AG04450 (cell line): ENCODE measurements around the gene CHAT. TPM values are rescaled to one million over a fixed set of nuclear protein-coding genes. Genes with fewer than 3 reads are reported as not detected.

Source experiments
- CTCF ChIA-PET: fragments of 300-600, 350-600 bp; formaldehyde crosslinking; extraction: SDS; loops from one replicate; lab custom pipeline; 2022; ENCODE audit warnings: antibody characterized with exemption, inconsistent platforms; lab: Charles Lee
- POLR2A ChIA-PET: fragments of 350-600 bp; formaldehyde crosslinking; extraction: SDS; loops from one replicate; lab custom pipeline; 2021; ENCODE audit warnings: antibody characterized with exemption, inconsistent platforms; lab: Yijun Ruan, JAX
- DNase-seq: peaks from one replicate; pipeline ENCODE4 v3.0.0-alpha.2; 2011; ENCODE audit warnings: low read depth, low spot score
- H3K27ac ChIP-seq: one replicate; pipeline ENCODE4 v1.5.1; 2012; ENCODE audit warnings: low read depth, low read length, control low read depth
- H3K27me3 ChIP-seq: one replicate; pipeline ENCODE4 v1.6.0; 2012; ENCODE audit warnings: low read length; ENCODE audit not compliant: control insufficient read depth, insufficient read depth
- H3K4me3 ChIP-seq: 2 replicates; pipeline ENCODE4 v1.5.1; 2011; ENCODE audit warnings: mild to moderate bottlenecking, low read depth, low read length, control low read depth
- H3K9me3 ChIP-seq: 2 replicates; pipeline ENCODE4 v1.5.1; 2012; ENCODE audit warnings: low read length; ENCODE audit not compliant: control insufficient read depth, insufficient read depth
- polyA plus RNA-seq: library from polyadenylated mRNA; depleted of rRNA; stranded (reverse); fragments of >200 nt; gene quantifications from 2 replicates; pipeline ENCODE4 v1.2.3, GENCODE V29; 2011
- TF ChIP-seq, protein P1 (sequence below): IDR thresholded peaks from 2 replicates; pipeline ENCODE4 v1.5.1; 2011; ENCODE audit warnings: low read depth, low read length, control low read depth, inconsistent platforms

CHAT gene
- polyA plus RNA-seq, 1 experiment = not detected

GRCh38 chr10:49627644-49628247 is 13.9 kb downstream of the CHAT start:
- ChIA-PET CTCF (interaction anchor here (0.9 kb wide), 1 partner anchor 34 kb away, joined by 3 read pairs; no protein-coding TSS in a partner anchor), POLR2A (no interaction called here)
- H3K4me3 ChIP-seq = no peak overlapping the region
- H3K9me3 ChIP-seq = no peaks in the 10 kb centered on the region; the same call in 1 of the 2 replicates
- no peak for DNase-seq
- H3K27ac ChIP-seq = no peak overlapping the region
- TF ChIP-seq, protein P1, sequence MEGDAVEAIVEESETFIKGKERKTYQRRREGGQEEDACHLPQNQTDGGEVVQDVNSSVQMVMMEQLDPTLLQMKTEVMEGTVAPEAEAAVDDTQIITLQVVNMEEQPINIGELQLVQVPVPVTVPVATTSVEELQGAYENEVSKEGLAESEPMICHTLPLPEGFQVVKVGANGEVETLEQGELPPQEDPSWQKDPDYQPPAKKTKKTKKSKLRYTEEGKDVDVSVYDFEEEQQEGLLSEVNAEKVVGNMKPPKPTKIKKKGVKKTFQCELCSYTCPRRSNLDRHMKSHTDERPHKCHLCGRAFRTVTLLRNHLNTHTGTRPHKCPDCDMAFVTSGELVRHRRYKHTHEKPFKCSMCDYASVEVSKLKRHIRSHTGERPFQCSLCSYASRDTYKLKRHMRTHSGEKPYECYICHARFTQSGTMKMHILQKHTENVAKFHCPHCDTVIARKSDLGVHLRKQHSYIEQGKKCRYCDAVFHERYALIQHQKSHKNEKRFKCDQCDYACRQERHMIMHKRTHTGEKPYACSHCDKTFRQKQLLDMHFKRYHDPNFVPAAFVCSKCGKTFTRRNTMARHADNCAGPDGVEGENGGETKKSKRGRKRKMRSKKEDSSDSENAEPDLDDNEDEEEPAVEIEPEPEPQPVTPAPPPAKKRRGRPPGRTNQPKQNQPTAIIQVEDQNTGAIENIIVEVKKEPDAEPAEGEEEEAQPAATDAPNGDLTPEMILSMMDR = no peak
- H3K27me3 ChIP-seq = peaks cover 3% of the 10 kb centered on the region

GRCh38 chr10:49628599-49628998 is 14.8 kb downstream of the CHAT start:
- ChIA-PET POLR2A (no interaction called here), CTCF (interaction anchor here (0.9 kb wide), 1 partner anchor 35 kb away, joined by 3 read pairs; no protein-coding TSS in a partner anchor)
- TF ChIP-seq, protein P1 = no peak

GRCh38 chr10:49629431-49629881 is 15.6 kb downstream of the CHAT start:
- H3K27ac ChIP-seq = no peak overlapping the region
- DNase-seq = no peak
- no peak overlapping the region for H3K4me3 ChIP-seq
- TF ChIP-seq, protein P1 = no peak
- ChIA-PET CTCF (no interaction called here), POLR2A (no interaction called here)
- no peaks in the 10 kb centered on the region; the same call in 1 of the 2 replicates for H3K9me3 ChIP-seq
- H3K27me3 ChIP-seq = peaks cover 13% of the 10 kb centered on the region

More at GRCh38 chr10:49628599-49628998, 14.8 kb downstream of the CHAT start:
- Histone ChIP-seq H3K9me3 (no peaks in the 10 kb centered on the region; the same call in 1 of the 2 replicates), H3K27ac (no peak overlapping the region), H3K27me3 (peaks cover 7% of the 10 kb centered on the region), H3K4me3 (no peak overlapping the region)
- no peak for DNase-seq

DNA sequence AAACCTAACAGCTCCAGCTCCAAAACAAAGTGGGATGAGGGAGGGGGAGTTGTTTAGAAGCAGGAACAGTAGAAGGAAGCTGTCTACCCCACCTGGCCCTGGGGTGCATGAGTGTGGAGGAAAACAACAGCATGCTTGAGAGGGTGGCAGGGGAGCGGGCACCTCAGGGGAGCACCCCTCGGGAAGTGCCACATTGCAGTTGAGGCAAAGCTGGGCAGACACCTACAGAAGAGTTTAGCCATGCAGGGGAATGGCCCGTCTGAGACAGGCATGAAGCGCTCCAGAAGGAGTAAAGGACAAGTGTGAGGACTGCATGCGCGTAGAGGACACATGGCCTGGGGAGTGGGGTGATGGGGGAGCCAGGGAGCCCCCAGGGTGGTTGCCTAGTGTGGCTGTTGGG is 18.1 kb downstream of the CHAT start:
- no peak for DNase-seq
- peaks cover 13% of the 10 kb centered on the region for H3K27me3 ChIP-seq
- TF ChIP-seq, protein P1 = no peak
- no peak overlapping the region for H3K27ac ChIP-seq
- ChIA-PET POLR2A (no interaction called here), CTCF (no interaction called here)
- no peak overlapping the region for H3K4me3 ChIP-seq
- H3K9me3 ChIP-seq = no peaks in the 10 kb centered on the region; the same call in 1 of the 2 replicates
